ENCODE measurements around the gene SLC22A17. TPM values are rescaled to one million over a fixed set of nuclear protein-coding genes. Genes with fewer than 3 reads are reported as not detected.

Gene SLC22A17
- total RNA-seq, 1 experiment from 2014 or later, result 5.9 TPM

- no TSS peak for BruUV-seq (replicated peaks)
- Histone ChIP-seq H3K4me2 (ENCODE audit: low read length) (no peak overlapping the region), H3K9me3 (ENCODE audit: control insufficient read depth in 1 of 2, insufficient read depth in 1 of 2, low read depth in 1 of 2, low read length in 2 of 2) (no peaks in the 10 kb centered on the region), H4K20me1 (ENCODE audit: insufficient read depth) (no peaks in the 10 kb centered on the region), H3K79me2 (ENCODE audit: insufficient read depth, low read length) (peaks cover 30% of the 10 kb centered on the region), H3K27ac (ENCODE audit: low read depth, low read length) (no peak overlapping the region), H3K36me3 (ENCODE audit: control insufficient read depth in 1 of 2, insufficient read depth in 2 of 2, low read length in 2 of 2) (peaks cover 30 to 31% of the 10 kb centered on the region in 2 experiments; a peak in 3 of 4 replicates), H3K4me3 (replicated peaks in 1 of 2; ENCODE audit: low read depth in 1 of 2, low read length in 2 of 2) (no peak overlapping the region), H3K9ac (ENCODE audit: low read length) (no peak overlapping the region), H3K9me2 (ENCODE audit: insufficient read depth) (no peaks in the 10 kb centered on the region), H3K4me1 (ENCODE audit: control insufficient read depth in 1 of 2, insufficient read depth in 2 of 2, low read length in 2 of 2) (peaks cover 12 to 23% of the 10 kb centered on the region in 2 experiments; a peak in 3 of 4 replicates), H2AFZ (ENCODE audit: low read depth, low read length, poor library complexity, severe bottlenecking) (no peak overlapping the region), H3K27me3 (ENCODE audit: insufficient read depth, low read length) (no peaks in the 10 kb centered on the region)
- TF ChIP-seq CTCF (IDR thresholded peaks at IDR 0.05 in 2 of 3, conservative IDR thresholded peaks at IDR 0.05 in 1 of 3; ENCODE audit: borderline replicate concordance in 1 of 3, insufficient read depth in 1 of 3, low read depth in 2 of 3, low read length in 2 of 3) (no peak), CBX3 (IDR thresholded peaks at IDR 0.05; ENCODE audit: low read depth) (no peak), EZH2 (IDR thresholded peaks at IDR 0.05) (no peak), POLR2A (IDR thresholded peaks at IDR 0.05; ENCODE audit: borderline replicate concordance, extremely low read depth, insufficient read depth, insufficient read length) (no peak), CEBPB (IDR thresholded peaks at IDR 0.05; ENCODE audit: low read depth) (no peak), REST (IDR thresholded peaks at IDR 0.05; ENCODE audit: low read depth) (no peak), ATF3 (IDR thresholded peaks at IDR 0.05) (no peak), ZFX (IDR thresholded peaks at IDR 0.05) (no peak), EGR1 (IDR thresholded peaks at IDR 0.05; ENCODE audit: low read depth) (no peak), ELF1 (IDR thresholded peaks at IDR 0.05; ENCODE audit: borderline replicate concordance, low read depth) (no peak)
- RAD21 ChIA-PET (ENCODE audit: low non-redundant PET in 1 of 2, low total read pairs in 2 of 2, uncharacterized antibody in 2 of 2, unreplicated experiment in 2 of 2), result no interaction called here
- POLR2A ChIA-PET, result no interaction called here
- CTCF ChIA-PET, result no interaction called here
- DNase-seq (ENCODE audit: low read depth, low spot score) (no peak), ATAC-seq (no peak)
- intact Hi-C loops (cut with micrococcal nuclease), result no loop called here
Measured at GRCh38 chr14:23323838-23324454, 28.7 kb downstream of the SLC22A17 start.
